Neutrophil (primary cell): Measurements from ENCODE around the gene ELAVL4.

Experiments
- H3K27ac ChIP-seq: fragments of 200-600 bp; sonication (generic); 2 replicates; pipeline ENCODE4 v1.5.1; 2016; ENCODE audit warnings: mild to moderate bottlenecking, moderate library complexity
- H3K27me3 ChIP-seq: fragments of 200-600 bp; sonication (generic); 2 replicates; pipeline ENCODE4 v1.6.0; 2016; ENCODE audit warnings: mild to moderate bottlenecking
- H3K36me3 ChIP-seq: fragments of 200-600 bp; sonication (generic); 2 replicates; pipeline ENCODE4 v1.5.1; 2017
- H3K4me1 ChIP-seq, 2 experiments: fragments of 200-600 bp in 1 of 2; sonication (generic) in 1 of 2; 1 replicate in 1 of 2; 2 replicates in 1 of 2; pipeline versions ENCODE4 v1.5.1 to v1.6.1; 2013 to 2016; ENCODE audit warnings: low read depth in 1 of 2, low read length in 1 of 2, mild to moderate bottlenecking in 1 of 2, moderate library complexity in 1 of 2; ENCODE audit not compliant: control insufficient read depth in 1 of 2, insufficient read depth in 1 of 2
- H3K4me3 ChIP-seq, 2 experiments: fragments of 200-600 bp in 1 of 2; sonication (generic) in 1 of 2; 1 replicate in 1 of 2; 2 replicates in 1 of 2; pipeline ENCODE4 v1.5.1; 2013 to 2016; ENCODE audit warnings: low read depth in 1 of 2, low read length in 1 of 2, mild to moderate bottlenecking in 1 of 2, moderate library complexity in 1 of 2
- H3K9me3 ChIP-seq: fragments of 200-600 bp; sonication (generic); 2 replicates; pipeline ENCODE4 v1.5.1; 2016
- TF ChIP-seq, protein P1 (sequence below): fragments of 200-600 bp; sonication (generic); IDR thresholded peaks from 2 replicates; pipeline ENCODE4 v1.5.1; 2016; ENCODE audit warnings: antibody characterized with exemption

The ELAVL4 gene

DNA sequence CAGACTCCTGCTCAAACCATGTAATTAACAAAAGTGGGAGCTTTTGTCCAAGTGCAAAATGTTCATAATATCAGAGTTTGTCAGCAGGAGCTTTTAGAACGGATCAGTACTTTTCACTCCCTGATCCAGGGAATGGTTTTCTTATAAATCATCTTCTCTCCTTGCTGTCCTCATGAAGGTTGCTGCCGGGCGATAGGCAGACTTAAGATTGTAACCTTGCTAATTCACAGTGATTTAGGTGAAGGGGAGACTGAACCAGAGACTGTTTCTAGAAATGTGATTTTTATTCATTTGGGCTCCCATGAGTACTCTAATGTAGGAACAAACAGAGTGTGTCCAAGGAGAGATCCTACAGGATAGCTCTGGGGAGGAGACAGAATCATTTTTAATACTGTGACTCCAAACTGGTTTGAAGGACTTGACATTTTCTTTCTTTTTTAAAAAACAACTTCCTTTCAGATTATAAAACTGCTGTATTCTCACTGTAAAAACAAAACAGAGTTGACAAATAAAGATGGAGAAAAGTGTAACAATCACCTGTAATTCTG lies 23.7 kb downstream of the ELAVL4 start:
- H3K4me1 ChIP-seq: no peaks in the 10 kb centered on the region

DNA sequence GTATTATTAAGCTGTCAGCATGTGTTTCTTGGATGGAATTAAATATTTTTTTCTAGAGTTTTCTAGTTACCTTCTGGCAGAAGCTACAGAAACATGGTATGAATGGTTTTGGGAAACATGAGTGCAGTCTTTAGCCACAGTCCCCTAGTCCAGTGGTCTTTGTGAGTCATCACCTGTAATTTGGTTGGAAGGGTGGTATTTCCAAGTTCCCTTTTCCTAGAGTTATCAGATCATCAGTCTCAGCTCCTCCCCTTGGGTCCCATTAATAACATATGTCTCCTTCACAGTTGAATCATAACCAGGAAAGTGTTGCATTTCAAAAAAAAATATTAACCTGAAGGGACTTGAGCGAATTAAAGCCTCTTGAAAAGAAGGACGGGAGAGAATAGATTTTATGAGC lies 27.0 kb downstream of the ELAVL4 start:
- no peak overlapping the region for H3K27ac ChIP-seq
- no peaks in the 10 kb centered on the region for H3K36me3 ChIP-seq
- no peaks in the 10 kb centered on the region for H3K27me3 ChIP-seq

More for the DNA sequence above, 23.7 kb downstream of the ELAVL4 start:
- Histone ChIP-seq H3K4me3 (no peak overlapping the region), H3K27me3 (no peaks in the 10 kb centered on the region), H3K27ac (no peak overlapping the region), H3K9me3 (no peaks in the 10 kb centered on the region), H3K36me3 (no peaks in the 10 kb centered on the region)
- TF ChIP-seq, protein P1, sequence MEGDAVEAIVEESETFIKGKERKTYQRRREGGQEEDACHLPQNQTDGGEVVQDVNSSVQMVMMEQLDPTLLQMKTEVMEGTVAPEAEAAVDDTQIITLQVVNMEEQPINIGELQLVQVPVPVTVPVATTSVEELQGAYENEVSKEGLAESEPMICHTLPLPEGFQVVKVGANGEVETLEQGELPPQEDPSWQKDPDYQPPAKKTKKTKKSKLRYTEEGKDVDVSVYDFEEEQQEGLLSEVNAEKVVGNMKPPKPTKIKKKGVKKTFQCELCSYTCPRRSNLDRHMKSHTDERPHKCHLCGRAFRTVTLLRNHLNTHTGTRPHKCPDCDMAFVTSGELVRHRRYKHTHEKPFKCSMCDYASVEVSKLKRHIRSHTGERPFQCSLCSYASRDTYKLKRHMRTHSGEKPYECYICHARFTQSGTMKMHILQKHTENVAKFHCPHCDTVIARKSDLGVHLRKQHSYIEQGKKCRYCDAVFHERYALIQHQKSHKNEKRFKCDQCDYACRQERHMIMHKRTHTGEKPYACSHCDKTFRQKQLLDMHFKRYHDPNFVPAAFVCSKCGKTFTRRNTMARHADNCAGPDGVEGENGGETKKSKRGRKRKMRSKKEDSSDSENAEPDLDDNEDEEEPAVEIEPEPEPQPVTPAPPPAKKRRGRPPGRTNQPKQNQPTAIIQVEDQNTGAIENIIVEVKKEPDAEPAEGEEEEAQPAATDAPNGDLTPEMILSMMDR: no peak

DNA sequence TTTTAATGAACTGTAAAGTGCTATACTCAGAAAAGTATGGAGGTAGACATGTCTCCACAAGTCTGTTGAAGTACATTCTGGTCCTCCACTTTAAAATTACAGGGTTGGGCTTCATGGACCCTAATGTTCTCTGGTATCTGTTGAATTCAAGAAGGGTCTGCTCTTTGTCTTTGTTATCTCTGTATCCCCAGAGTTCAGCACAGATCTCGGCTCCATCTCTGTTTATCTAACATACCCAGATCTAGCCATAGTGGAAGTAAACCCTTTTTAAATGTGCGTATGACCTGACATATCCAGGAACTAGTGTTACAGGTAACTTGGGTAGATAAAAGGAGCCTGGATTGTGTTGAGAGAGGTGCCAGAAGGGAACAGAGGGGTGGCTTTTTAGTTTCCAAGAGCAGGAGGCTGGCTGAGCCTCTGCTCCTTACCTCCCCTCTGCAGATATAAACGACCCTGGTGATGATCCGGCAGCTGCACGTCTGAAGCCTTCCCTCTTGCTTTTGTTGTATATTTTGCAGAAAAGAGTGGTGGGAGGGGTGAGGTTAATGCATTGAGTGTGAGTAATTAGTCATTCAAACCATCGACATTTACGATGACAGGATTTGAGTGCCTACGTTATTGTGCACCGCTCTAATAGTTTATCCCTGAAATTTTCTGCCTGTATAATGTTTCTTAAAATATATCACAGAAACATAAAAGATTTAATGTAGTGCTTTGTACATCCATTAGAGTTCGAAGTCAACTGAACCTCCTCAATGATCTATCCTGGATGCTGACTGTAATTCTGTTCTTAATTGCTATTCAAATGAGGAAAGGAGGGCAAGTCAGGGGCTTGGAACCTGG lies 30.8 kb downstream of the ELAVL4 start:
- Histone ChIP-seq H3K4me1 (no peaks in the 10 kb centered on the region), H3K27me3 (no peaks in the 10 kb centered on the region), H3K36me3 (no peaks in the 10 kb centered on the region), H3K4me3 (no peak overlapping the region), H3K27ac (no peak overlapping the region), H3K9me3 (no peaks in the 10 kb centered on the region)
- TF ChIP-seq, protein P1: no peak

More for the DNA sequence above, 27.0 kb downstream of the ELAVL4 start:
- no peak overlapping the region for H3K4me3 ChIP-seq
- no peaks in the 10 kb centered on the region for H3K4me1 ChIP-seq
- TF ChIP-seq, protein P1: no peak
- no peaks in the 10 kb centered on the region for H3K9me3 ChIP-seq

DNA sequence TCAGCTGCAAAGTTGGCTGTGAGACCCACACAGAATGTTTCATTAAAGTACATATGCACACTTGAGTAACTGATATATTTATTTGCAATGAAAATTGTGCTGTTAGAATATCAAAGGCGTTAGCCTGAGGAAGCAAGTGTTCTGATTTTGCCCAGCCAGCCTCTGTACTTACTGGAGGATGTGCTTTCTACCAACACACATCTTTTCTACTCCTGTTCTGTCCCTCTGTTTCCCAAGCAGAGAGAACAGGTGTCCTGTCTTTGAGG lies 31.4 kb downstream of the ELAVL4 start:
- Histone ChIP-seq H3K4me1 (no peaks in the 10 kb centered on the region), H3K9me3 (no peaks in the 10 kb centered on the region), H3K27me3 (no peaks in the 10 kb centered on the region), H3K4me3 (no peak overlapping the region), H3K36me3 (no peaks in the 10 kb centered on the region), H3K27ac (no peak overlapping the region)
- TF ChIP-seq, protein P1: no peak

DNA sequence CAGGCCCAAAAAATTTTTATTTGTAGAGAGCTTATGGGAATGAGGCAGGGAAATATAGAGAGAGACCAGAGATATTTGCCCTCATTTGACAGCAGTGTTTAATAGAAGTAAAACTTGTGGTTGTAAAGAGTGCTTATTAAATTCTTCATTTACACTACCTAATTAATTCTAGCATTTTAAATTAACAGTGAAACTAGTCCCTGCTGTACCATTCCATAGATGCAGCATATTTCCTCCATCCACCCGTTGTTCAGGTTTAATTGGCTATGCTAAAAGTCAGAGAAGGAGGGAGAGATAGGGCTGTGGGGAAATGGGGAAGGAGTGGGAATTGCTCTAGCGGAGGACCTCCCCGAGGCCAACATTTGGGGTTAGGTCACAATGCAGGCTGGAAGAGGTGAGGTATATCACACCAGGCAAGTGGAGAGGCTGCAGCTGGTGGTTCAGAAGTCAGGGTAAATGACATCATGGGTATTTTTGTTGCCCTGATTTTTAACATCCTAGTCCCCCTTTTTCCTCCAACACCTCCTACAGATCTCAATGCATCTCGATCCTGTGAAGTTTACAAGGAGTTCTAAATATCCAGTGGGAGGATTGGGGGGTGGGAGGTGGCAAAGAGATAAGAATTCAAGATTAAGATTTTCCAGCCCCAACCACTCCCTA lies 38.6 kb downstream of the ELAVL4 start:
- H3K9me3 ChIP-seq: no peaks in the 10 kb centered on the region
- no peaks in the 10 kb centered on the region for H3K36me3 ChIP-seq
- no peak overlapping the region for H3K27ac ChIP-seq
- no peaks in the 10 kb centered on the region for H3K4me1 ChIP-seq
- H3K4me3 ChIP-seq: no peak overlapping the region
- H3K27me3 ChIP-seq: no peaks in the 10 kb centered on the region
- TF ChIP-seq, protein P1: no peak
